ENCODE data around the gene IP6K2. TPM values are rescaled to one million over a fixed set of nuclear protein-coding genes. Genes with fewer than 3 reads are reported as not detected.

IP6K2 gene
- total RNA-seq, 2 donors from 2014 or later: 104 to 127 TPM

DNA sequence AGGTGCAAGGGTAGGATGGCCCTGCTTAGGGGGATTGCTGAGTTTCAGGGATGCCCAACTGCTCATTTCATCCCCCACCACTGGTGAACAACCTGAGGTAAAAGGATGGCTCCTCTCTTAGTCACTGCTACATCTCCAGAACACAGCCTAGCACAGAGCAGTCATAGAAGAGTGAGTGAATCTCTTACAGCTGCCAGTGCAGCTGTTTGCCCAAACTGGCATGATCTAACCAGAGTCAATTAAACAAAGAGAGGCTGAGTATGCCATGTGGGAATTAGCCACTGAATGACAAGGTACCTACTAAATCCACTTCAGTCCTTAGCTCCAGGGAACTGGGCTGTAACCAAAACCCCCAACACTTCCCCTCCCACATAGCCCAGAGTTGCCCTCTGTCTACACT, 24.5 kb downstream of the IP6K2 start:
- Mint-ChIP-seq H3K4me3 (no peak overlapping the region), H3K27ac (no peak overlapping the region), H3K4me1 (peaks cover 7% of the 10 kb centered on the region), H3K27me3 (ENCODE audit: insufficient read depth) (no peaks in the 10 kb centered on the region), H3K9me3 (no peaks in the 10 kb centered on the region), H3K36me3 (ENCODE audit: low read depth) (peaks cover 71% of the 10 kb centered on the region)
- H3K4me3 ChIP-seq (ENCODE audit: low read length): no peak overlapping the region
- H3K36me3 ChIP-seq (ENCODE audit: control insufficient read depth, insufficient read depth, low read length): peaks cover 82% of the 10 kb centered on the region
- H3K27me3 ChIP-seq (ENCODE audit: control insufficient read depth, insufficient read depth, low read length, poor library complexity, severe bottlenecking): no peaks in the 10 kb centered on the region
- H3K9me3 ChIP-seq (ENCODE audit: control insufficient read depth, low read length): no peaks in the 10 kb centered on the region
- TF ChIP-seq, protein P1, sequence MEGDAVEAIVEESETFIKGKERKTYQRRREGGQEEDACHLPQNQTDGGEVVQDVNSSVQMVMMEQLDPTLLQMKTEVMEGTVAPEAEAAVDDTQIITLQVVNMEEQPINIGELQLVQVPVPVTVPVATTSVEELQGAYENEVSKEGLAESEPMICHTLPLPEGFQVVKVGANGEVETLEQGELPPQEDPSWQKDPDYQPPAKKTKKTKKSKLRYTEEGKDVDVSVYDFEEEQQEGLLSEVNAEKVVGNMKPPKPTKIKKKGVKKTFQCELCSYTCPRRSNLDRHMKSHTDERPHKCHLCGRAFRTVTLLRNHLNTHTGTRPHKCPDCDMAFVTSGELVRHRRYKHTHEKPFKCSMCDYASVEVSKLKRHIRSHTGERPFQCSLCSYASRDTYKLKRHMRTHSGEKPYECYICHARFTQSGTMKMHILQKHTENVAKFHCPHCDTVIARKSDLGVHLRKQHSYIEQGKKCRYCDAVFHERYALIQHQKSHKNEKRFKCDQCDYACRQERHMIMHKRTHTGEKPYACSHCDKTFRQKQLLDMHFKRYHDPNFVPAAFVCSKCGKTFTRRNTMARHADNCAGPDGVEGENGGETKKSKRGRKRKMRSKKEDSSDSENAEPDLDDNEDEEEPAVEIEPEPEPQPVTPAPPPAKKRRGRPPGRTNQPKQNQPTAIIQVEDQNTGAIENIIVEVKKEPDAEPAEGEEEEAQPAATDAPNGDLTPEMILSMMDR (conservative IDR thresholded peaks at IDR 0.05): no peak
- H3K9ac ChIP-seq (ENCODE audit: extremely low read depth, low read length, poor library complexity, severe bottlenecking): no peak overlapping the region
- H3K4me1 ChIP-seq (ENCODE audit: control insufficient read depth, insufficient read depth, low read length): no peaks in the 10 kb centered on the region
- H3K27ac ChIP-seq (ENCODE audit: low read depth, low read length): no peak overlapping the region
- DNase-seq: no peak

GRCh38 chr3:48690846-48691458, 26.1 kb downstream of the IP6K2 start:
- Mint-ChIP-seq H3K4me1 (peaks cover 4% of the 10 kb centered on the region), H3K27ac (no peak overlapping the region), H3K27me3 (ENCODE audit: insufficient read depth) (no peaks in the 10 kb centered on the region), H3K9me3 (no peaks in the 10 kb centered on the region), H3K36me3 (ENCODE audit: low read depth) (peaks cover 69% of the 10 kb centered on the region), H3K4me3 (no peak overlapping the region)
- WGBS, 2 experiments (ENCODE audit: insufficient coverage in 1 of 2, insufficient read length in 1 of 2): 93 to 94% methylated on average over 2 of the region's 2 CpGs
- no peak for DNase-seq
- Histone ChIP-seq H3K9me3 (ENCODE audit: control insufficient read depth, low read length) (no peaks in the 10 kb centered on the region), H3K27ac (ENCODE audit: low read depth, low read length) (no peak overlapping the region), H3K4me3 (ENCODE audit: low read length) (no peak overlapping the region), H3K36me3 (ENCODE audit: control insufficient read depth, insufficient read depth, low read length) (peaks cover 84% of the 10 kb centered on the region), H3K27me3 (ENCODE audit: control insufficient read depth, insufficient read depth, low read length, poor library complexity, severe bottlenecking) (no peaks in the 10 kb centered on the region), H3K9ac (ENCODE audit: extremely low read depth, low read length, poor library complexity, severe bottlenecking) (no peak overlapping the region), H3K4me1 (ENCODE audit: control insufficient read depth, insufficient read depth, low read length) (no peaks in the 10 kb centered on the region)
- TF ChIP-seq, protein P1 (conservative IDR thresholded peaks at IDR 0.05): no peak

GRCh38 chr3:48689384-48689783, 27.6 kb downstream of the IP6K2 start:
- Histone ChIP-seq H3K9me3 (ENCODE audit: control insufficient read depth, low read length) (no peaks in the 10 kb centered on the region), H3K27ac (ENCODE audit: low read depth, low read length) (no peak overlapping the region), H3K36me3 (ENCODE audit: control insufficient read depth, insufficient read depth, low read length) (peaks cover 73% of the 10 kb centered on the region), H3K9ac (ENCODE audit: extremely low read depth, low read length, poor library complexity, severe bottlenecking) (no peak overlapping the region), H3K4me3 (ENCODE audit: low read length) (no peak overlapping the region), H3K27me3 (ENCODE audit: control insufficient read depth, insufficient read depth, low read length, poor library complexity, severe bottlenecking) (no peaks in the 10 kb centered on the region), H3K4me1 (ENCODE audit: control insufficient read depth, insufficient read depth, low read length) (peaks cover 5% of the 10 kb centered on the region)
- Mint-ChIP-seq H3K4me1 (peaks cover 9% of the 10 kb centered on the region), H3K9me3 (no peaks in the 10 kb centered on the region), H3K36me3 (ENCODE audit: low read depth) (peaks cover 58% of the 10 kb centered on the region), H3K4me3 (no peak overlapping the region), H3K27me3 (ENCODE audit: insufficient read depth) (no peaks in the 10 kb centered on the region), H3K27ac (no peak overlapping the region)
- no peak for DNase-seq
- WGBS, 2 experiments (ENCODE audit: insufficient coverage in 1 of 2, insufficient read length in 1 of 2): 72 to 83% methylated on average over 5 of the region's 5 CpGs
- TF ChIP-seq, protein P1 (conservative IDR thresholded peaks at IDR 0.05): no peak

Measured in endodermal cell (in vitro differentiated cells).